Neural cell (in vitro differentiated cells): ENCODE measurements around the gene SVEP1. TPM values are rescaled to one million over a fixed set of nuclear protein-coding genes. Genes with fewer than 3 reads are reported as not detected.

Experiments used
- H2AFZ ChIP-seq: fragments of 200-600, 300-800 bp; sonication (generic), shearing (Covaris generic); 2 replicates; pipeline ENCODE4 v1.6.0; 2014; ENCODE audit warnings: low read depth, mild to moderate bottlenecking, antibody characterized with exemption, low read length, moderate library complexity
- H3F3A ChIP-seq: fragments of 200-600 bp; shearing (Covaris generic); 2 replicates; pipeline ENCODE4 v1.6.1; 2016; ENCODE audit warnings: mild to moderate bottlenecking, moderate library complexity, mixed read lengths, antibody characterized with exemption, low read length; ENCODE audit not compliant: insufficient read depth, poor library complexity, severe bottlenecking
- H3K27ac ChIP-seq: fragments of 200-600, 300-800 bp; sonication (generic), shearing (Covaris generic); 2 replicates; pipeline ENCODE4 v1.5.1; 2014; ENCODE audit warnings: mild to moderate bottlenecking, low read length, moderate library complexity
- H3K27me3 ChIP-seq: fragments of 300-800, 200-600 bp; sonication (generic), shearing (Covaris generic); 2 replicates; pipeline ENCODE4 v1.6.0; 2014; ENCODE audit warnings: mild to moderate bottlenecking, low read depth, low read length, moderate library complexity; ENCODE audit not compliant: insufficient read depth
- H3K36me3 ChIP-seq: fragments of 300-800, 200-600 bp; sonication (generic), shearing (Covaris generic); 2 replicates; pipeline ENCODE4 v1.5.1; 2014; ENCODE audit warnings: mild to moderate bottlenecking, antibody characterized with exemption, low read length, moderate library complexity; ENCODE audit not compliant: insufficient read depth
- H3K4me2 ChIP-seq: fragments of 300-800, 200-600 bp; sonication (generic), shearing (Covaris generic); 2 replicates; pipeline ENCODE4 v1.6.0; 2014; ENCODE audit warnings: mild to moderate bottlenecking, low read length
- H3K4me3 ChIP-seq: fragments of 300-800, 200-600 bp; sonication (generic), shearing (Covaris generic); 2 replicates; pipeline ENCODE4 v1.5.1; 2014; ENCODE audit warnings: mild to moderate bottlenecking, low read length, moderate library complexity
- H3K79me2 ChIP-seq: fragments of 200-600 bp; shearing (Covaris generic); replicated peaks from 2 replicates; pipeline ENCODE4 v1.6.0; 2014; ENCODE audit warnings: mild to moderate bottlenecking, low read length, moderate library complexity; ENCODE audit not compliant: insufficient read depth
- H3K9ac ChIP-seq: fragments of 300-800, 200-600 bp; sonication (generic), shearing (Covaris generic); 2 replicates; pipeline ENCODE4 v1.6.1; 2016; ENCODE audit warnings: mild to moderate bottlenecking, low read length, mixed read lengths
- H3K9me2 ChIP-seq: fragments of 200-600 bp; shearing (Covaris generic); 2 replicates; pipeline ENCODE4 v1.6.1; 2016; ENCODE audit warnings: mild to moderate bottlenecking, low read length, mixed read lengths; ENCODE audit not compliant: insufficient read depth
- H3K9me3 ChIP-seq: fragments of 200-600, 300-800 bp; sonication (generic), shearing (Covaris generic); 2 replicates; pipeline ENCODE4 v1.6.1; 2016; ENCODE audit warnings: mild to moderate bottlenecking, mixed run types, low read length, moderate library complexity, mixed read lengths
- H4K20me1 ChIP-seq: fragments of 200-600 bp; shearing (Covaris generic); 2 replicates; pipeline ENCODE4 v1.6.1; 2016; ENCODE audit warnings: mild to moderate bottlenecking, mixed run types; ENCODE audit not compliant: insufficient read depth
- CTCF ChIP-seq: fragments of 450-650 bp; IDR thresholded peaks from 2 replicates; pipeline ENCODE4 v1.5.1; 2014; ENCODE audit warnings: antibody characterized with exemption, mild to moderate bottlenecking, moderate library complexity; ENCODE audit not compliant: poor library complexity, severe bottlenecking
- EP300 ChIP-seq: fragments of 450-650 bp; conservative IDR thresholded peaks from 2 replicates; pipeline ENCODE4 v1.6.1; 2014; ENCODE audit warnings: antibody characterized with exemption, mild to moderate bottlenecking, moderate library complexity; ENCODE audit not compliant: poor library complexity, severe bottlenecking
- EZH2 ChIP-seq: fragments of 200-600, 300-800 bp; shearing (Covaris generic), sonication (generic); IDR thresholded peaks from 2 replicates; pipeline ENCODE4 v1.6.1; 2014; ENCODE audit warnings: antibody characterized with exemption, low read length, borderline replicate concordance, mild to moderate bottlenecking; ENCODE audit not compliant: insufficient read depth, poor library complexity, severe bottlenecking
- MXI1 ChIP-seq: fragments of 450-650 bp; conservative IDR thresholded peaks from 2 replicates; pipeline ENCODE4 v1.6.1; 2014; ENCODE audit warnings: antibody characterized with exemption, mild to moderate bottlenecking; ENCODE audit not compliant: poor library complexity, severe bottlenecking
- POLR2AphosphoS5 ChIP-seq: IDR thresholded peaks from 2 replicates; pipeline ENCODE4 v1.6.1; 2012
- RAD21 ChIP-seq: fragments of 450-650 bp; conservative IDR thresholded peaks from 2 replicates; pipeline ENCODE4 v1.6.1; 2014; ENCODE audit warnings: antibody characterized with exemption, mild to moderate bottlenecking, moderate library complexity
- REST ChIP-seq: IDR thresholded peaks from 2 replicates; pipeline ENCODE4 v1.6.1; 2012; ENCODE audit warnings: borderline replicate concordance
- SMC3 ChIP-seq: fragments of 450-650 bp; conservative IDR thresholded peaks from 2 replicates; pipeline ENCODE4 v1.6.1; 2014; ENCODE audit warnings: antibody characterized with exemption, mild to moderate bottlenecking, moderate library complexity; ENCODE audit not compliant: poor library complexity
- TAF1 ChIP-seq: IDR thresholded peaks from 2 replicates; pipeline ENCODE4 v1.6.1; 2012; ENCODE audit warnings: low read depth
- polyA plus RNA-seq: library from polyadenylated mRNA; depleted of rRNA; stranded (reverse); fragments of >200 nt; gene quantifications from 2 replicates; pipeline ENCODE4 v1.2.3, GENCODE V29; 2014

Gene SVEP1
- polyA plus RNA-seq, 1 donor from 2014 or later, result 0.10 TPM

- no peaks in the 10 kb centered on the region for H3K79me2 ChIP-seq
- TF ChIP-seq TAF1 (no peak), EP300 (no peak), MXI1 (no peak), POLR2AphosphoS5 (no peak), RAD21 (no peak), CTCF (no peak), EZH2 (no peak), SMC3 (no peak), REST (no peak)
- H3F3A ChIP-seq, result no peaks in the 10 kb centered on the region
Measured at GRCh38 chr9:110528645-110529044, 50.9 kb downstream of the SVEP1 start.

DNA sequence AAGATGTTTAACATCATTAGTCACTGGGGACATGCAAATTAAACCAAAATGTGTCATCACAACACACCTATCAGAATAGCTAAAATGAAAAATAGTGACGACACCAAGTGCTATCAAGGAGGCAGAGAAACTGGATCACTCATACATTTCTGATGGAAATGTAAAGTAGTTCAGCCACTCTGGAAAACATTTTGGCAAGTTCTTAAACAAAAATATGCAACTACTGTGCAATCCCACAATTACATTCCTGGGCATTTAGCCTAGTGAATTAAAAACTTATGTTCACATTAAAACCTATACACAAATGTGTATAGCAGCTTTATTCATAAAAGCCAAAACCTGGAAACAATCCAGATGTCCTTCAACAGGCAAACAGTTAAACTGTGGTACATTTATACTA, 53.1 kb downstream of the SVEP1 start:
- Histone ChIP-seq H3K9ac (no peak overlapping the region), H3K79me2 (no peaks in the 10 kb centered on the region), H3K4me2 (no peak overlapping the region), H3K27ac (no peak overlapping the region), H3K36me3 (no peaks in the 10 kb centered on the region), H3F3A (no peaks in the 10 kb centered on the region), H3K9me3 (no peaks in the 10 kb centered on the region), H3K9me2 (no peaks in the 10 kb centered on the region), H3K4me3 (no peak overlapping the region), H3K27me3 (no peaks in the 10 kb centered on the region), H2AFZ (no peak overlapping the region), H4K20me1 (no peaks in the 10 kb centered on the region)
- no peak for TF ChIP-seq TAF1
- no peak for TF ChIP-seq POLR2AphosphoS5
- TF ChIP-seq SMC3, result no peak
- no peak for TF ChIP-seq MXI1
- no peak for TF ChIP-seq CTCF
- no peak for TF ChIP-seq REST
- no peak for TF ChIP-seq RAD21
- no peak for TF ChIP-seq EP300
- TF ChIP-seq EZH2, result no peak

More at GRCh38 chr9:110528645-110529044, 50.9 kb downstream of the SVEP1 start:
- no peak overlapping the region for H3K27ac ChIP-seq
- no peaks in the 10 kb centered on the region for H3K9me2 ChIP-seq
- H2AFZ ChIP-seq, result no peak overlapping the region
- H3K27me3 ChIP-seq, result no peaks in the 10 kb centered on the region
- no peaks in the 10 kb centered on the region for H4K20me1 ChIP-seq
- no peaks in the 10 kb centered on the region for H3K36me3 ChIP-seq
- H3K4me2 ChIP-seq, result no peak overlapping the region
- no peaks in the 10 kb centered on the region for H3K9me3 ChIP-seq
- H3K4me3 ChIP-seq, result no peak overlapping the region
- no peak overlapping the region for H3K9ac ChIP-seq
